NCI-H1436 treated with DMSO at 0.1 percent for 48 hours (cell line): ENCODE results near the gene MRPS2.
"Not testable (repeated sequence)": the region's sequence is repeated elsewhere in the genome, so short reads cannot be mapped to it uniquely, and the experiment has no call there.

ENCODE experiments used
- DNase-seq: peaks from one replicate; lab custom pipeline; 2025; lab: John Stamatoyannopoulos, UW

Gene MRPS2

GRCh38 chr9:135514342-135515082, 14.0 kb downstream of the MRPS2 start:
- DNase-seq: no peak

- no peak for DNase-seq
Measured at GRCh38 chr9:135515083-135515951, 14.8 kb downstream of the MRPS2 start.

- DNase-seq: no peak
Measured at GRCh38 chr9:135516132-135516860, 15.8 kb downstream of the MRPS2 start.

- no peak for DNase-seq
Measured at GRCh38 chr9:135517407-135517822, 16.9 kb downstream of the MRPS2 start.

- DNase-seq: no peak
Measured at GRCh38 chr9:135519179-135519971, 18.9 kb downstream of the MRPS2 start.

- no peak for DNase-seq
Measured at GRCh38 chr9:135520916-135521607, 20.6 kb downstream of the MRPS2 start, which contains the start of gene LCN1. Gene LCN1, plus strand, starts transcription at chr9:135521440. Its CDS starts 58 bp downstream, at chr9:135521498.

- no peak for DNase-seq
Measured at GRCh38 chr9:135521608-135522095, 21.2 kb downstream of the MRPS2 start.

GRCh38 chr9:135522137-135522877, 21.8 kb downstream of the MRPS2 start:
- DNase-seq: no peak

- no peak for DNase-seq
Measured at GRCh38 chr9:135522931-135523330, 22.4 kb downstream of the MRPS2 start.

- no peak for DNase-seq
Measured at GRCh38 chr9:135523521-135524129, 23.1 kb downstream of the MRPS2 start.

GRCh38 chr9:135524130-135524861, 23.8 kb downstream of the MRPS2 start:
- no peak for DNase-seq

- DNase-seq: no peak
Measured at GRCh38 chr9:135525241-135526088, 25.0 kb downstream of the MRPS2 start.

- no peak for DNase-seq
Measured at GRCh38 chr9:135526089-135526729, 25.7 kb downstream of the MRPS2 start.

GRCh38 chr9:135526730-135527571, 26.5 kb downstream of the MRPS2 start:
- no peak for DNase-seq

GRCh38 chr9:135528842-135529435, 28.5 kb downstream of the MRPS2 start:
- DNase-seq: not testable (repeated sequence)

GRCh38 chr9:135530146-135530545, 29.7 kb downstream of the MRPS2 start:
- no peak for DNase-seq
